Chondrocyte (in vitro differentiated cells): ENCODE measurements around the gene ZNF576. TPM values are rescaled to one million over a fixed set of nuclear protein-coding genes. Genes with fewer than 3 reads are reported as not detected.

Experiments used
- DNase-seq: peaks from one replicate; pipeline ENCODE4 v3.0.0; 2021; ENCODE audit warnings: mixed read lengths, low spot score
- H3K27ac Mint-ChIP-seq: one replicate; pipeline ENCODE4 v1.8.0; 2021; ENCODE audit warnings: mild to moderate bottlenecking, moderate library complexity, mixed read lengths; ENCODE audit not compliant: unreplicated experiment
- H3K27me3 Mint-ChIP-seq: 2 replicates; pipeline ENCODE4 v1.8.0; 2021; ENCODE audit warnings: low read depth, mixed read lengths
- H3K36me3 Mint-ChIP-seq: 2 replicates; pipeline ENCODE4 v1.8.0; 2021; ENCODE audit warnings: low read depth, mixed read lengths
- H3K4me1 Mint-ChIP-seq: 2 replicates; pipeline ENCODE4 v1.8.0; 2021; ENCODE audit warnings: low read depth, mild to moderate bottlenecking, mixed read lengths
- H3K4me3 Mint-ChIP-seq: one replicate; pipeline ENCODE4 v1.8.0; 2021; ENCODE audit warnings: mild to moderate bottlenecking, moderate library complexity, mixed read lengths; ENCODE audit not compliant: unreplicated experiment
- H3K9me3 Mint-ChIP-seq: 2 replicates; pipeline ENCODE4 v1.8.0; 2021; ENCODE audit warnings: low read depth, mixed read lengths
- total RNA-seq: library from RNA; stranded (reverse); gene quantifications from 3 replicates; pipeline ENCODE4 v1.2.1, GENCODE V29; 2021
- TF ChIP-seq, protein P1 (sequence below): fragments of 200-600 bp; sonication (generic); IDR thresholded peaks from 2 replicates; pipeline ENCODE4 v1.5.0; 2021; ENCODE audit warnings: antibody characterized with exemption, mild to moderate bottlenecking, moderate library complexity

Gene ZNF576
- total RNA-seq, 1 donor from 2014 or later = 11.9 TPM

DNA sequence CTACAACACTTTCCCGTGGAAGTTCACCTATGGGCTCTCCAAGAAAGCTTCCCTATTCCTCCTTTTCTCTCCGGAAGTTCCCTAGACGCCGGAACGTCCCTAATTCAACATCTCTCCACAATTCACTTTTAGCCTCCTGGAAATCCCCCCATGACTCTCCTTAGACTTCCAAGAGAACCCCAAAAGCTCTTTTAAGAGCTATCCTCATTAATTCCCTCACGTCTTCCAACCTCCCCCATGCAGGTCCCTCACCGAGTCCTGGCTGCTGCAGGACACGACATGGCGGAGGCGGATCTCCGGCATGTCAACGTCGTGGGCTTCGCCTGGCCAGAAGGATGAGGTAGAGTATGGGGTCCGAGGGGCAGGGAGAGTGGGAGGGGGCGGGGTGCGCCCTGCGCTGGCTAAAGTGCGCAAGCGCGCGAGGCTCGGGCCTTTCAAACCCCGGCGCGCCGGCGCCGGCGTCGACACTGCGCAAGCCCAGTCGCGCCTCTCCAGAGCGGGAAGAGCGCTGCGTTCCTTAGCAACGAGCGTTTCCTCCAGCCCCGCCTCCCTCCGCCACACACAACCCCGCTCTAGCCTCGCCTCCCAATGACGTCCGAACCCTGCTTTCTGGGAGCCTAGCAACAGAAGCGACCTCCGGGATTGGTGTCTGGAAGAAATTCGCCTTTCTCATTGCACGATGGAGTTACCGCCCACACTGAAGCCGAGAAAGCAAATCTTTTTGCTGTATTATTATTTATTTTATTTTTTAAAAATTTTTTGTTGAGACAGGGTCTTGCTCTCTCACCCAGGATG is 21.0 kb upstream of the ZNF576 start, which contains the start of the genes PINLYP and XRCC1:
Gene PINLYP, plus strand, starts transcription at position 646 of the 795 bp plus-strand sequence. CDS start 1,391 bp downstream, outside the sequence.
Gene XRCC1, minus strand, starts transcription at position 372 of the 795 bp plus-strand sequence. Its CDS starts 69 bp downstream, at position 303.
- peaks cover 15% of the 10 kb centered on the region for H3K4me1 Mint-ChIP-seq
- H3K9me3 Mint-ChIP-seq = no peaks in the 10 kb centered on the region
- H3K4me3 Mint-ChIP-seq = peak within 1 kb of the TSS; percentile 95
- no peaks in the 10 kb centered on the region for H3K36me3 Mint-ChIP-seq
- peak within 1 kb of the TSS; percentile 92 for H3K27ac Mint-ChIP-seq
- TF ChIP-seq, protein P1, sequence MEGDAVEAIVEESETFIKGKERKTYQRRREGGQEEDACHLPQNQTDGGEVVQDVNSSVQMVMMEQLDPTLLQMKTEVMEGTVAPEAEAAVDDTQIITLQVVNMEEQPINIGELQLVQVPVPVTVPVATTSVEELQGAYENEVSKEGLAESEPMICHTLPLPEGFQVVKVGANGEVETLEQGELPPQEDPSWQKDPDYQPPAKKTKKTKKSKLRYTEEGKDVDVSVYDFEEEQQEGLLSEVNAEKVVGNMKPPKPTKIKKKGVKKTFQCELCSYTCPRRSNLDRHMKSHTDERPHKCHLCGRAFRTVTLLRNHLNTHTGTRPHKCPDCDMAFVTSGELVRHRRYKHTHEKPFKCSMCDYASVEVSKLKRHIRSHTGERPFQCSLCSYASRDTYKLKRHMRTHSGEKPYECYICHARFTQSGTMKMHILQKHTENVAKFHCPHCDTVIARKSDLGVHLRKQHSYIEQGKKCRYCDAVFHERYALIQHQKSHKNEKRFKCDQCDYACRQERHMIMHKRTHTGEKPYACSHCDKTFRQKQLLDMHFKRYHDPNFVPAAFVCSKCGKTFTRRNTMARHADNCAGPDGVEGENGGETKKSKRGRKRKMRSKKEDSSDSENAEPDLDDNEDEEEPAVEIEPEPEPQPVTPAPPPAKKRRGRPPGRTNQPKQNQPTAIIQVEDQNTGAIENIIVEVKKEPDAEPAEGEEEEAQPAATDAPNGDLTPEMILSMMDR = no peak
- peak; percentile 98 for DNase-seq
- peaks cover 2% of the 10 kb centered on the region for H3K27me3 Mint-ChIP-seq

DNA sequence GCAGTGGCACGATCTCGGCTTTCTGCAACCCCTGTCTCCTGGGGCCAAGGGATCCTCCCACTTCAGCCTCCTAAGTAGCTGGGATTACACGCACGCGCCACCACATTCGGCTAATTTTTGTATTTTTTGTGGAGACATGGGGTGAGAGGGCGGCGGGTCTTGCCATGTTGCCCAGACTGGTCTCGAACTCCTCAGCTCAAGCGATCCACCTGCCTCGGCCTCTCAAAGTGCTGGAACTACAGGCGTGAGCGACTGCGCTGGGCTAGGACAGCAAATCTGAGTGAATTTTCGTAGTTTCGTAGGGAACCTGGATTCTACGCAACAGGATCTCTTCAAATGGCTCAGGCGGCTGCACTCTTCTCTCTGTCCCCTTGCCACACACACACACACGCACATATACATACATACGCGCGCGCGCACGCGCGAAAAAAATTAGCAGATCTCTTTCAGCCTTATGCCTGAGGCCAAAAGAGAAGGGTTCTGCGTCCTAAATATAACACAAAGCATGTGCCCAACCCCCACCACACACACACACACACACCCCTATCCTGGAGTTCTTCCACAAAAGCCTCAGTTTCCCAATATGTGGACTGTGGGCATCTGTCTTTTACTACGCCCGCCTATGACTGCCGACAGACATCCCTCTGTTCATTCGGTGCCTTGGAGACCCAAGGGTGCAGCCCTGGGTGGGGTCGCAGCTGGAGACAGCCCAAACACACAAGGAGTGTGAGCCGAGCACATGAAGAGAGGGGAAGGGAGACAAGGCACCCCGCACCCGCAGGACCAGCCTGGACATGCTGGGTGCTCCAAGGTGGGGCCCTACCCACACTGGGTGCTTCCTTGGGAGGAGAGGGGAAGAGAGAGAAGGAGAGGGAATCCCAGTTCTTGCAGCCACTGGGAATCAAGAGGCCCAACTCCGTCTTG is 20.2 kb upstream of the ZNF576 start:
- Mint-ChIP-seq H3K27ac (peak overlapping the region; percentile 57), H3K9me3 (no peaks in the 10 kb centered on the region), H3K4me1 (peaks cover 15% of the 10 kb centered on the region), H3K36me3 (no peaks in the 10 kb centered on the region), H3K27me3 (peaks cover 2% of the 10 kb centered on the region), H3K4me3 (peak overlapping the region; percentile 51)
- TF ChIP-seq, protein P1 = no peak
- no peak for DNase-seq

- TF ChIP-seq, protein P1 = no peak
- H3K27me3 Mint-ChIP-seq = peaks cover 2% of the 10 kb centered on the region
- H3K36me3 Mint-ChIP-seq = no peaks in the 10 kb centered on the region
- no peak for DNase-seq
- no peaks in the 10 kb centered on the region for H3K9me3 Mint-ChIP-seq
- H3K4me3 Mint-ChIP-seq = no peak overlapping the region
- peaks cover 9% of the 10 kb centered on the region for H3K4me1 Mint-ChIP-seq
- H3K27ac Mint-ChIP-seq = no peak overlapping the region
Observed at GRCh38 chr19:43578787-43579186, 17.6 kb upstream of the ZNF576 start.

DNA sequence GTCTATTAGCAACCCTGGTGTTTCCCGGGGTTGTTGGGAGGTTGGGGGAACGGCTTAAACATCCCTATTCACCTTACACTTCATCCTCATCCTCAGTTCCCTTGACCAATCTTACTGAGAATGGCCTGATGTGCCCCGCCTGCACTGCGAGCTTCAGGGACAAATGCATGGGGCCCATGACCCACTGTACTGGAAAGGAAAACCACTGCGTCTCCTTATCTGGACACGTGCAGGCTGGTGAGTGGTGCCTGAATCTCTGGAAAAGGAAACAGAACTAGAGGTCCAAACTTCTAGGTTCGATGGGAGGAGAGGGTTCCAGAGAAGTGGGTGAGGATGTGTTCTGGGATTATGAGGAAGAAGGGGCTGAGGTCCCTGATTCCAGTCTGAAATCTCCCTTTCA is 14.9 kb upstream of the ZNF576 start:
- Mint-ChIP-seq H3K27me3 (peaks cover 2% of the 10 kb centered on the region), H3K36me3 (peaks cover 3% of the 10 kb centered on the region), H3K27ac (no peak overlapping the region), H3K4me1 (peaks cover 3% of the 10 kb centered on the region), H3K9me3 (no peaks in the 10 kb centered on the region), H3K4me3 (no peak overlapping the region)
- TF ChIP-seq, protein P1 = no peak
- DNase-seq = no peak

DNA sequence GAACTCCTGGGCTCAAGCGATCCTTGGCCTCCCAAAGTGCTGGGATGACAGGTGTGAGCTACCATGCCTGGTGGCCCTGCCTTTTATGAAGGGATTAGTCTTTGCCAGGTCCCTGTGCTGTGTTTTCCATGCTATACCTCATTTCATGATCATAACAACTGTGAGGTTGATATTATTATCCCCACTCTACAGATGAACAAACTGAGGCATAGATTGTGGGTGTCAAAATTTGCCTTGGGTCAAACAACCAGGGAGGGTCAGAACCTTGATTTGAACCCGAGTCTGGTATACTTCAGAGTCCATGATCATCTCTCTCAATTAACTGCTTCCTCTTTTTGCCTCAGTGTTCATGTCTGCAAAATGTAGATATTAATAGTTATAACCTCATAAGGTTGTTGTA is 13.9 kb upstream of the ZNF576 start:
- H3K4me3 Mint-ChIP-seq = no peak overlapping the region
- H3K36me3 Mint-ChIP-seq = peaks cover 3% of the 10 kb centered on the region
- no peak overlapping the region for H3K27ac Mint-ChIP-seq
- H3K27me3 Mint-ChIP-seq = peaks cover 2% of the 10 kb centered on the region
- H3K9me3 Mint-ChIP-seq = no peaks in the 10 kb centered on the region
- DNase-seq = no peak
- TF ChIP-seq, protein P1 = no peak
- peaks cover 3% of the 10 kb centered on the region for H3K4me1 Mint-ChIP-seq
